ENCODE measurements around the gene PRELID2.
"Not testable (repeated sequence)": the region's sequence is repeated elsewhere in the genome, so short reads cannot be mapped to it uniquely, and the experiment has no call there.

Gene PRELID2

DNA sequence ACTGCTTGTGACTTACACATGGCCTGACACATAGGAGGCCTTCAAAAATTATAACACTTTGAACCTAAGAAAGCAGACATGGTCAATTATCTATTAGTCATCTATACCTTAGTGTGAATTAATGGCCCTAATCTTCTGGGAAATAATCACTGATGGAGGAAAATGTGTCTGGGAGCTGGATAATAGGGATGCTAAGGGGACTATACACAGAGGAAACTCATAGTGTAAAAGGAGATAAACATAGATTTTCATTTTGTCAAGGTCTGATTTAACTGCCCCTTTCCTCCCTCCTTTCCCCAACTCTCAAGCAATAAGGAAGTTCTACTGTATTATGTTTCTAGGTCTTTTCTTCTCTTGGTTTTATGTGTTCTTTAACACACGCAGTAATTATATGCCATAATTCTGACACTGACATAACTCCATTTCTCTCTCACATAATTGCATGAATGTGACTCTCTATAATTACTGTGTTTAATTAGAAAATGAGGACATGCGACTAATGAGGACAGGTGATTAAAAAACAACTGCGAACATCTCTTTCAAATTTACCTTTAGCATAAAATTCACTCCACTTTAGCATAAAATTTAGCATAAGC lies 18.7 kb upstream of the PRELID2 start:
- no peak overlapping the region for H3K4me3 Mint-ChIP-seq
- H3K36me3 Mint-ChIP-seq (ENCODE audit: low read depth), result no peaks in the 10 kb centered on the region
- peaks cover 13% of the 10 kb centered on the region for H3K27me3 Mint-ChIP-seq
- H3K27ac Mint-ChIP-seq, result no peak overlapping the region
- peaks cover 4% of the 10 kb centered on the region for H3K4me1 Mint-ChIP-seq (ENCODE audit: low read depth)
- DNase-seq, result no peak
- no peaks in the 10 kb centered on the region for H3K9me3 Mint-ChIP-seq

DNA sequence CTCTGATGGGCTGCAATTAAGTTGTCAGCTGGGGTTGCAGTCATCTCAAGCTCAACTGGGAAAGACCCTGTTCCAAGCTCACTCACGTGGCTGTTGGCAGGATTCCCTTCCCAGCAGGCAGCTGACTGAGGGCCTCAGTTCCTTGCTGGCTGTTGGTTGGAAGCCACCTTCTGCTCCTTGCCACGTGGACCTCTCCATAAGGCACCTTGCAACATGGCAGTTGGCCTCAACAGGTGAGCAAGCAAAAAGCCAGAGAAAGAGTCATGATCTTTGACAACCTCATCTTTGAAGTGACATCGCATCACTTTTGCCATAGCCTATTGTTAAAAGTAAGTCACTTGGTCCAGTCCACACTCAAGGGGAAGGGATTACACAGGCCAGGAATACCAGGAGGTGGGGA lies 17.8 kb upstream of the PRELID2 start:
- Mint-ChIP-seq H3K4me1 (ENCODE audit: low read depth) (peaks cover 4% of the 10 kb centered on the region), H3K4me3 (no peak overlapping the region), H3K9me3 (no peaks in the 10 kb centered on the region), H3K27ac (no peak overlapping the region), H3K36me3 (ENCODE audit: low read depth) (no peaks in the 10 kb centered on the region), H3K27me3 (peaks cover 13% of the 10 kb centered on the region)
- no peak for DNase-seq

DNA sequence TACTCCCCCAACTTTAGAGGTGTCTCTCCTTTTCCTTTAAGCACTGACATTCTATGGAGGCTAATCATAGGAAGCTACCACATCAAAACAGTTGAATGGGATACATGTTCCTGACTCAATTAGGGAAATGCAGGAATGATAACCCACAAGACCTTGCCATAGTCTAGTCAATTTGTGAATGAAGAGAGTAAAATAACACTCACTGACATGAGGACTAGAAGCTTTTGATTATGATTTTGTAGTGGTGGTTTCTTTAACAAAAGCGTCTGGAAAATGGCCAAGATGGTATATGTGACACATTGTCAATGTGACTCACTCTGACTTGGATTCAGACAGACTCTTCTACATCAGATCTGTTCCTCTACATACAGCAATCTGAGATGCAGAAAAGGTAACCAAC lies 13.7 kb upstream of the PRELID2 start:
- Mint-ChIP-seq H3K36me3 (ENCODE audit: low read depth) (no peaks in the 10 kb centered on the region), H3K27me3 (peaks cover 5% of the 10 kb centered on the region), H3K27ac (no peak overlapping the region), H3K9me3 (no peaks in the 10 kb centered on the region), H3K4me1 (ENCODE audit: low read depth) (no peaks in the 10 kb centered on the region), H3K4me3 (no peak overlapping the region)
- DNase-seq, result no peak

DNA sequence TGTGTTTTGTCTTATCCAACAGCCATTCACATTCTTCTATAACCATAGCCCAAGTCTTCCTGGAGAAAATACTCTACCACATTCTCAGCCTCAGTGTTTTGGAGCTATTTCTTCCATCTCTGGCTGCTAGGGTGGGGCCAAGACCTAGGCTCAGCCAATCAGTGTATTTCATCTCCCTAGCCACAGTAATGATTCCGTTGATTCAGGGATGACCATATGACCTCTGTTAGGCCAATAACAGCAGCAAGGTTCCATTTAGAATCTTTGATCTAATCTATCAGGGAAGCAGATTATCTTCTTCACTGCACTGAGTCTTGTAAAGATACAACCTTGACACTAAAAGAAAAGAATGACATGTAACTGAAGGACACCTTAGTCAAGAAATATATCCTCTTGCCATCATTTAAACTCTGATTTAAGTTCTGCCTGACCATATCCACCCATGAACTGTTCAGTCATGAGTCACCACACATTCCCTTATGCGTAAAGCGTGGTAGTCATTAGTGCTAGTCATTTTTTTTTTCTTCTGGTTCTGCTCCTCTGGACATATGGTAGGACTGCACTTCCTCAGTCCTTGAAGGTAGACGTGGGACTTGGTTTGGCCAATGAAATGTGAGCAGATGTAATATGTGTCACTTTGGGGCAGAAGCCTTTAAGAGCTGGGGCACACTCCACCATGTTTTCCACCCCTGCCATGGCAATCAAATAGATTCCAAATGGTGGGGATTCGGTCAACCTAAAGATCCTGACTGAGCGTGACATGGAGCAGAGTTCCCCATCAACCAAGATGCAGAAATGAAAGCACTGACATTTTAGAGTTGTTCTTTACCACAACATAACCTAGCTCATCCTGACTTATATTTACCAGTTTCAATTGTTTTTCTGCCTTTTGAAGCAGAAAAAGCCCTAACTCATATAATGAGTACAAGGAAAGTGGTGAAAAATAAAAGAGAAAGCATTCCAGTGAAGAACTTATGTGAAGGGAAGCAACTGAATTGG lies 12.7 kb upstream of the PRELID2 start:
- no peaks in the 10 kb centered on the region for H3K4me1 Mint-ChIP-seq (ENCODE audit: low read depth)
- peaks cover 5% of the 10 kb centered on the region for H3K27me3 Mint-ChIP-seq
- no peaks in the 10 kb centered on the region for H3K36me3 Mint-ChIP-seq (ENCODE audit: low read depth)
- H3K4me3 Mint-ChIP-seq, result no peak overlapping the region
- no peak overlapping the region for H3K27ac Mint-ChIP-seq
- DNase-seq, result no peak
- no peaks in the 10 kb centered on the region for H3K9me3 Mint-ChIP-seq

DNA sequence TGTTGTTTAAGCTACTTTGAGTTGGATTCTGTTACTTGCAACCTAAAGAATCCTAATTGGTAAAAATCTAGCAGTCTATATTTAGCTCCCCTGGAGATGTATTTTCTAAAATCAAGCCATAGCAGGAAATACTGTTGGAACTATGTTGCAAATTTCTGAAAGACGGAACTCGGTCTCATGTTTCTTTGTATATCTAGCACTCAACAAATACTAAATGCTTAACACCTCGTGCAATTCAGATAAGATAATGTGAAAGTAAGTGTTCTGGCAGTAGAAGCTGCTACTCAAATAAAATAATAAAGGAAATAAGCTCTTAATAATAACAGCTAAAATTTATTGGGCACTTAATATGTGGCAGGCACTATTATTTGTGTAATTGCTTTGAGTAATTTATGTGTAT lies 10.9 kb upstream of the PRELID2 start:
- H3K36me3 Mint-ChIP-seq (ENCODE audit: low read depth), result no peaks in the 10 kb centered on the region
- H3K9me3 Mint-ChIP-seq, result no peaks in the 10 kb centered on the region
- H3K27me3 Mint-ChIP-seq, result peaks cover 5% of the 10 kb centered on the region
- no peak overlapping the region for H3K27ac Mint-ChIP-seq
- H3K4me1 Mint-ChIP-seq (ENCODE audit: low read depth), result no peaks in the 10 kb centered on the region
- DNase-seq, result no peak
- H3K4me3 Mint-ChIP-seq, result no peak overlapping the region

DNA sequence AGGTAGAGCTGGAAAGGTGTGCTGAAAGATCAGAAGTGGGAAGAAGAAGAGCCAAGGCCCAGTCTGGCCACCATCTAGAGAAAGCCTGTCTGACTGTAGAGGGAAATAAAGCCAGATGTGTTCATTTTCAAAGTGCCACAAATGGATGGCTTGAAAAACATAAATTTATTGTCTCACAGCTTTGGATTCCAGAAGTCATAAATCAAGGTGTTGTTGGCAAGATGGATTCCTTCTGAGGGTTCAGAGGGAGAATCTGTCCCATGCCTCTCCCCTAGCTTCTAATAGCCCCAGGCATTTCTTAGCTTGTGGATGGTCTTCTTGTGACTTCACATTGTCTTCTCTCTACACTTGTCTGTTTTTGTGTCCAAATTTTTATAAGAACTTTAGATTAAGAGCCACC lies 6.2 kb upstream of the PRELID2 start:
- no peak for DNase-seq
- Mint-ChIP-seq H3K4me1 (ENCODE audit: low read depth) (peaks cover 2% of the 10 kb centered on the region), H3K27ac (no peak overlapping the region), H3K36me3 (ENCODE audit: low read depth) (no peaks in the 10 kb centered on the region), H3K27me3 (peaks cover 6% of the 10 kb centered on the region), H3K9me3 (no peaks in the 10 kb centered on the region), H3K4me3 (no peak overlapping the region)

DNA sequence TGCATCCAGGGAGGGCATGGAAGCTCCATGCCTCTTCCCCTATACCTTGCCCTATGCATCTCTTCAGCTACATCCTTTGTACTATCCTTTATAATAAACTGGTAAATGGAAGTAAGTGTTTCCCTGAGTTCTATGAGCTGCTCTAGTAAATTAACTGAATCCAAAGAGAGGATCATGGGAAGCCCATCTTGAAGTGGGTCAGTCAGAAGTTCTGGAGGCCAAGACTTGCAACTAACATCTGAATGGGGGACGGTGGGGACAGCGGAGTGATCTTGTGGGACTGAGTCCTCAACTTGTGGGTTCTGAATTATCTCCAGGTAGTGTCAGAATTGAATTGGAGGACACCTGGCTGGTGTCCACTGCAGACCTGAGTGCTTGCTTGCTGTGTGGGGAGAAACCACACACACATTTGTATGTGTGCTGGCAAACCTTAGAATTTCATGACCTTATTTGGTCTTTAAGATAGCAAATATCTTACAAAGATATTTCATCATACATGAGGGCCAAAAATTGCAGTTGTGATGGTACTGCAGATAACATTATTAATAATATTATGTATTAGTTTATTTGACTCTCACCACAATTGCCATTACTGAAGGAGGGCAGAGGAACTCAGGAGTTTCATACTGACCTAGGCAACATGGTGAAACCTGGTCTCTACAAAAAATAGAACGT lies 5.5 kb upstream of the PRELID2 start:
- Mint-ChIP-seq H3K36me3 (ENCODE audit: low read depth) (no peaks in the 10 kb centered on the region), H3K4me3 (no peak overlapping the region), H3K9me3 (no peaks in the 10 kb centered on the region), H3K4me1 (ENCODE audit: low read depth) (peaks cover 8% of the 10 kb centered on the region), H3K27me3 (peaks cover 11% of the 10 kb centered on the region), H3K27ac (no peak overlapping the region)
- DNase-seq, result no peak

DNA sequence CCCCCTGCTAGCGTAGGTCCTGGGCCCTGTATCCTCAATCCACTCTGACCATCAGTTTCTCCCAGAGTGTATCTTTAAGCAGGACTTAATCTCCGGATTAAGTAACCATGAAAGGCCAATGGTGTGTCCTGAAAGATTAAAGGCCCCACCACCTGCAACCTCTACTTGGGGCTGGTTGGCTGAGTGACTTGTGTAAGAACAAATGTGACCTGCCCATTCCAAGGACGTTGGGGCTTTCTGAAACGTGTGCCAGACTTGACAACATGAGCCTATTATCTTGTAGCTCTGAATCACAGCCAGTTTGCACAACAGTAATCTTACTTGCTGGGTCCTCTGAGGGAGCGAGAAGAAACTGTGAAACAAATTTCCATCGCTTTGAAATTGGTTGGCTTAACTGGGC lies 3.1 kb upstream of the PRELID2 start:
- Mint-ChIP-seq H3K4me3 (no peak overlapping the region), H3K36me3 (ENCODE audit: low read depth) (no peaks in the 10 kb centered on the region), H3K9me3 (no peaks in the 10 kb centered on the region), H3K27ac (no peak overlapping the region), H3K27me3 (peaks cover 25% of the 10 kb centered on the region), H3K4me1 (ENCODE audit: low read depth) (peaks cover 11% of the 10 kb centered on the region)
- no peak for DNase-seq

DNA sequence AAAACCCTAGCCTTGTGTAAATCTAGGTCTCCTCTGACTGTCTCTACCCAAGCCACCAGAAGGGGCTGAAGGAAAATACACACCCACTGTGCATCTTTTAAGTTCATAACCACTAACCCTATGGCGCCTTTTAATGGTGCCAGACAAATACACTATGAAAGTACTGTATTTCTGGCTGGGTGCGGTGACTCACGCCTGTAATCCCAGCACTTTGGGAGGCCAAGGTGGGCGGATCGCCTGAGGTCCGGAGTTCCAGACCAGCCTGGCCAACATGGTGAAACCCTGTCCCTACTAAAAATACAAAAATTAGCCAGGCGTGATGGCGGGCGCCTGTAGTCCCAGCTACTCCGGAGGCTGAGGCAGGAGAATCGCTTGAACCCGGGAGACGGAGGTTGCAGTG lies 1.1 kb upstream of the PRELID2 start:
- H3K4me3 Mint-ChIP-seq, result peak overlapping the region; percentile 63

DNA sequence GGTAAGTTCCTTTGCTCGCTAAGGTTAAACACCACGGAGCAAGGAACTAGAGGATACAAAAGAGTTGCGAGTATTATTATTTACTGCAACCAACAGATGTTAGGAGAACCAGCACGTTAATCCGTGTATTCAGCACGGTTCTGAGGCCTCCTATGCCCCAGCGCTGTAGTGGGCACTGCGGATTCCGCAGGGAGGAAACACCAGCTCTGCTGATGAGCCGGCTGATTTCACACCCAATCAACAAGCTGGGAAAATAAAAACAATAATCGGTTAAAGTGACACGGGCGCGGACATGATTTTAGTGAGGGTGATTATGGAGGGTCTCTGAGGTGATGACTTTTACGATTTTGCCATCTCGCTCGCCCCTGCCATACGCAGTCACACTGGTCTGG lies 702 bp upstream of the PRELID2 start:
- Mint-ChIP-seq H3K27me3 (peaks cover 25% of the 10 kb centered on the region), H3K27ac (no peak overlapping the region), H3K9me3 (no peaks in the 10 kb centered on the region), H3K4me3 (peak overlapping the region; percentile 63), H3K36me3 (ENCODE audit: low read depth) (no peaks in the 10 kb centered on the region), H3K4me1 (ENCODE audit: low read depth) (peaks cover 11% of the 10 kb centered on the region)
- no peak for DNase-seq

More for the DNA sequence above, 1.1 kb upstream of the PRELID2 start:
- not testable (repeated sequence) for H3K36me3 Mint-ChIP-seq (ENCODE audit: low read depth); DNase-seq; H3K9me3 Mint-ChIP-seq; H3K27ac Mint-ChIP-seq
- H3K27me3 Mint-ChIP-seq, result peaks cover 25% of the 10 kb centered on the region
- peaks cover 11% of the 10 kb centered on the region for H3K4me1 Mint-ChIP-seq (ENCODE audit: low read depth)

DNA sequence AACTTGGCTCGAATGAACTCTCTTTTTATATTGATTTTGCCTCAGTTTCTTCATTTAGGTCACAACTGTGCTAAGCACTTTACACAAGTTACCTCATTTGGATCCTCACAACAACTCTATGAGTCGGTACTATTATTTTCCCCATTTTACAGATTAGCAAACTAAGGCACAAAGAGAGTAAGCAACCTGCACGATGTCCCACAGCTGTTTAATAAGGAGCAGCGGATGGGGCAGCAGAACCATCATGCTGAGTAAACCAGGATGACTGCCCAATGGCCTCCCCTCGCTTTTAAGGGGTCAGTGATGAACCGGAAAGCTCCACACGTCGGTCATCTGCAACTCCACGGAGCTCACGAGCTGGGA lies 607 bp downstream of the PRELID2 start:
- H3K27ac Mint-ChIP-seq, result no peak overlapping the region
- peaks cover 11% of the 10 kb centered on the region for H3K4me1 Mint-ChIP-seq (ENCODE audit: low read depth)
- peak overlapping the region; percentile 32 for H3K4me3 Mint-ChIP-seq
- H3K36me3 Mint-ChIP-seq (ENCODE audit: low read depth), result no peaks in the 10 kb centered on the region
- DNase-seq, result no peak
- H3K9me3 Mint-ChIP-seq, result no peaks in the 10 kb centered on the region
- peaks cover 25% of the 10 kb centered on the region for H3K27me3 Mint-ChIP-seq

DNA sequence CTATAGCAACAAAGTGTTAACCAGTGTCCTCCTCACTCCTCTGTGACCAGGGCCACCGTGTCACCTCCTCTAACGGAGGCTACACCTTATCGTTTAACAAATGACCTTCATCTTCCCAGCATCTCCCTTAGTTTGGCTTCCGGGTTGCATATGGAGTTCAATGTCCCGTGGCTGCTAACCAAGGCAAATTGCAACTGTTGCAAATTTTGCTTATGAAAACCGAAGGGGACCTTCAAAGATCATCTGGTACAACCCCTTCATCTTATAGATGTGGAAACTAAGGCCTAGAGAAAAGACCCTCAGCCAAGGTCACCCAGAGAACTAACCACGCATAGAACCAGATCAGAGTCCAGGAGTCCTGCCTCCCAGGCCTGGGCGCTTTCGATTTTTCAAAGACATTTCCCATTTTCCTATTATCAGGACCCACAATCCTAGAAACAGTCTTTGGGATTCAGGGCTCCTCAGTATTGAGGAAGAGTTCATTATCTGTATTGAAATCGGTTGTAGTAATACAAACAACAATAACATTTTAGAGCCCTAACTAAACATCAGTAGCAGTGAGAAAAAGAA lies 1.4 kb downstream of the PRELID2 start:
- Mint-ChIP-seq H3K27ac (no peak overlapping the region), H3K4me1 (ENCODE audit: low read depth) (peaks cover 11% of the 10 kb centered on the region), H3K27me3 (peaks cover 25% of the 10 kb centered on the region), H3K9me3 (no peaks in the 10 kb centered on the region), H3K4me3 (no peak overlapping the region), H3K36me3 (ENCODE audit: low read depth) (no peaks in the 10 kb centered on the region)
- no peak for DNase-seq

DNA sequence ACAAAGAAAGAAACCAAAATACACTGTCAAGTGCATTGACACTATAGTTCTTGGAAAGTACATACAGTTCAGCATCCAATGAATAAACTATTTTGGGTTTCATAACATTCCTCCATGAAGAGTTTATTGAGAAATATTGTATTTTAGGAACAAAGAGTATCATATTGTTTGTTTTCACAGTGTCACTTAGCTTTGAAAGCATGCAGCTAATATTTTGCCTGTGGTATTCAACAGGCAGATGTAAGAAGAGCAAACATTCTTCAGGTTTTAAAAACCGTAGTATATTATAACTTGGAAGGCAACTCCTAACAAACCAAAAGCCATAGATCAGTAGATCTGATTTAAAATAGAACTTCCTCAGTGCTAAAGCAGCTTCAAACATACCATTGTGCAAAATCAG lies 4.5 kb downstream of the PRELID2 start:
- no peaks in the 10 kb centered on the region for H3K36me3 Mint-ChIP-seq (ENCODE audit: low read depth)
- H3K27ac Mint-ChIP-seq, result no peak overlapping the region
- peaks cover 3% of the 10 kb centered on the region for H3K4me1 Mint-ChIP-seq (ENCODE audit: low read depth)
- no peak for DNase-seq
- H3K4me3 Mint-ChIP-seq, result no peak overlapping the region
- no peaks in the 10 kb centered on the region for H3K9me3 Mint-ChIP-seq
- peaks cover 14% of the 10 kb centered on the region for H3K27me3 Mint-ChIP-seq

DNA sequence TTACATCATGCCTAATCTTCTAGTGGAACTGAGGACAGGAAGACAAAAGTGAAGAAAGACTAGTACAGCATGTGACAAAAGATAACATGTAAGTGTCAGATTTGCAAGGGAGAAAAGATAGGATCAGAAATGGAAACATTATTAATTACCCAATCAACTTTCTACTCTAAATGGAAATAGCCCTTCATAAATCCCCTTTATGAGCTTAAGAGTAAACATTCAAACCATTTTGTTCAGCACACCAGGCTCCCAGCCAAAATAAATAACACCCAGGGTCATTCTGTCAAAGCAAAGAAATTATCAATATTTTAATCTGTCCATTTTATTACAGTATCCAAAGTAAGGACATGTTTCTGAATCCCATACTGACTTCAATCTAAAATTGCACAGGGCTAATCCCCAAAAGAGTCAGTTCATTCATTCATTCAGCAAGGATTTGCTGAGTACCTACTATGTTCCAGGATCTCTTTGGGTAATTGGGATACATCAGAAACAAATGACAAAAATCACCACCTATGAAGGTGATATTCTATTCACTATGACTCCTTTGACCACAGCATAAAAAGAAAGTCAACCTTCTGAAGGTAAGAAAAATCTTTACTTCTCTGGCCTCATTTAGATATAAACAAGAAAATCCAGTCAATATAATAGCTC lies 5.3 kb downstream of the PRELID2 start:
- no peak overlapping the region for H3K27ac Mint-ChIP-seq
- H3K27me3 Mint-ChIP-seq, result peaks cover 12% of the 10 kb centered on the region
- H3K36me3 Mint-ChIP-seq (ENCODE audit: low read depth), result no peaks in the 10 kb centered on the region
- H3K4me3 Mint-ChIP-seq, result no peak overlapping the region
- H3K4me1 Mint-ChIP-seq (ENCODE audit: low read depth), result peaks cover 2% of the 10 kb centered on the region
- DNase-seq, result no peak
- no peaks in the 10 kb centered on the region for H3K9me3 Mint-ChIP-seq

All from activated T-cell treated with anti-CD3 and anti-CD28 coated beads, Interleukin-2, amount 50 U/mL, for 24 hours (primary cell).